H9 (cell line): ENCODE results near the gene ARHGAP10. TPM values are rescaled to one million over a fixed set of nuclear protein-coding genes. Genes with fewer than 3 reads are reported as not detected.

Experiments
- DNase-seq: peaks from one replicate; pipeline ENCODE4 v3.0.0-alpha.2; 2017
- H2AFZ ChIP-seq: one replicate; pipeline ENCODE4 v1.6.1; 2013; ENCODE audit warnings: mild to moderate bottlenecking, low read length, control low read depth, moderate library complexity
- H2AK5ac ChIP-seq: 2 replicates; pipeline ENCODE4 v1.6.1; 2013; ENCODE audit warnings: low read length, control low read depth, mixed read lengths; ENCODE audit not compliant: insufficient read length
- H2BK120ac ChIP-seq: one replicate; pipeline ENCODE4 v1.6.1; 2013; ENCODE audit warnings: low read depth, mild to moderate bottlenecking, low read length, control low read depth, inconsistent platforms; ENCODE audit not compliant: poor library complexity, severe bottlenecking
- H2BK12ac ChIP-seq: 2 replicates; pipeline ENCODE4 v1.6.1; 2013; ENCODE audit warnings: low read length, control low read depth, mixed read lengths, low read depth; ENCODE audit not compliant: insufficient read length
- H2BK15ac ChIP-seq: 2 replicates; pipeline ENCODE4 v1.6.1; 2013; ENCODE audit warnings: low read depth, low read length, control low read depth
- H2BK20ac ChIP-seq: one replicate; pipeline ENCODE4 v1.6.1; 2013; ENCODE audit warnings: low read depth, mild to moderate bottlenecking, low read length, control low read depth, inconsistent platforms; ENCODE audit not compliant: poor library complexity, severe bottlenecking
- H2BK5ac ChIP-seq: 2 replicates; pipeline ENCODE4 v1.6.1; 2013; ENCODE audit warnings: low read length, control low read depth, mixed read lengths; ENCODE audit not compliant: insufficient read length
- H3K14ac ChIP-seq: 2 replicates; pipeline ENCODE4 v1.6.1; 2013; ENCODE audit warnings: low read length, control low read depth; ENCODE audit not compliant: insufficient read depth
- H3K18ac ChIP-seq: 2 replicates; pipeline ENCODE4 v1.6.1; 2013; ENCODE audit warnings: low read depth, mild to moderate bottlenecking, mixed read lengths, low read length, control low read depth; ENCODE audit not compliant: insufficient read length
- H3K23ac ChIP-seq: 2 replicates; pipeline ENCODE4 v1.6.1; 2013; ENCODE audit warnings: low read length, control low read depth, mixed read lengths, low read depth; ENCODE audit not compliant: insufficient read length
- H3K23me2 ChIP-seq: 2 replicates; pipeline ENCODE4 v1.6.1; 2013; ENCODE audit warnings: low read depth, mild to moderate bottlenecking, mixed read lengths, low read length, control low read depth; ENCODE audit not compliant: insufficient read length, poor library complexity, severe bottlenecking
- H3K27ac ChIP-seq: 2 replicates; pipeline ENCODE4 v1.5.1; 2013; ENCODE audit warnings: low read length, control low read depth, mixed read lengths, low read depth; ENCODE audit not compliant: insufficient read length
- H3K27me3 ChIP-seq: 2 replicates; pipeline ENCODE4 v1.6.1; 2013; ENCODE audit warnings: low read length, control low read depth, inconsistent platforms; ENCODE audit not compliant: insufficient read depth
- H3K4ac ChIP-seq: 2 replicates; pipeline ENCODE4 v1.6.1; 2013; ENCODE audit warnings: low read depth, mild to moderate bottlenecking, control low read depth, inconsistent platforms, low read length, moderate library complexity
- H3K4me1 ChIP-seq: 2 replicates; pipeline ENCODE4 v1.6.1; 2013; ENCODE audit warnings: low read length, control low read depth, inconsistent platforms; ENCODE audit not compliant: insufficient read depth
- H3K4me2 ChIP-seq: 2 replicates; pipeline ENCODE4 v1.6.1; 2013; ENCODE audit warnings: low read length, control low read depth, mixed read lengths; ENCODE audit not compliant: insufficient read length, insufficient read depth
- H3K56ac ChIP-seq: 2 replicates; pipeline ENCODE4 v1.6.1; 2013; ENCODE audit warnings: low read depth, mild to moderate bottlenecking, mixed read lengths, low read length, control low read depth; ENCODE audit not compliant: insufficient read length
- H3K79me1 ChIP-seq: 2 replicates; pipeline ENCODE4 v1.6.1; 2013; ENCODE audit warnings: low read depth, mild to moderate bottlenecking, moderate library complexity, low read length, control low read depth, inconsistent platforms; ENCODE audit not compliant: insufficient read depth, poor library complexity, severe bottlenecking
- H3K79me2 ChIP-seq: 2 replicates; pipeline ENCODE4 v1.6.1; 2013; ENCODE audit warnings: low read length, control low read depth, inconsistent platforms; ENCODE audit not compliant: insufficient read depth
- H3K9ac ChIP-seq: 2 replicates; pipeline ENCODE4 v1.6.1; 2013; ENCODE audit warnings: low read length, control low read depth, mixed read lengths; ENCODE audit not compliant: insufficient read length; ENCODE audit errors: extremely low read depth
- H3K9me3 ChIP-seq: one replicate; pipeline ENCODE4 v1.6.1; 2013; ENCODE audit warnings: low read depth, low read length, inconsistent platforms; ENCODE audit not compliant: control insufficient read depth
- H3T11ph ChIP-seq: one replicate; pipeline ENCODE4 v1.6.1; 2013; ENCODE audit warnings: mild to moderate bottlenecking, low read length, control low read depth, inconsistent platforms
- H4K20me1 ChIP-seq: one replicate; pipeline ENCODE4 v1.6.1; 2013; ENCODE audit not compliant: control insufficient read depth, insufficient read length, insufficient read depth
- H4K5ac ChIP-seq: 2 replicates; pipeline ENCODE4 v1.6.1; 2013; ENCODE audit warnings: low read depth, mild to moderate bottlenecking, mixed read lengths, low read length, control low read depth; ENCODE audit not compliant: insufficient read length
- H4K8ac ChIP-seq: replicated peaks from 2 replicates; pipeline ENCODE4 v1.6.1; 2013; ENCODE audit warnings: low read length, control low read depth, mixed read lengths, low read depth; ENCODE audit not compliant: insufficient read length
- H4K91ac ChIP-seq: 2 replicates; pipeline ENCODE4 v1.6.1; 2013; ENCODE audit warnings: low read depth, mild to moderate bottlenecking, moderate library complexity, mixed read lengths, low read length, control low read depth; ENCODE audit not compliant: insufficient read length
- H3K27ac Mint-ChIP-seq, 3 experiments: 2 replicates in 2 of 3; 3 replicates in 1 of 3; pipeline ENCODE4 v1.8.0; 2020 to 2021; ENCODE audit warnings: mixed read lengths in 3 of 3, mild to moderate bottlenecking in 1 of 3, moderate library complexity in 1 of 3
- H3K27me3 Mint-ChIP-seq: 2 replicates; pipeline ENCODE4 v1.8.0; 2021; ENCODE audit warnings: low read depth, mild to moderate bottlenecking, moderate library complexity, mixed read lengths
- H3K36me3 Mint-ChIP-seq, 3 experiments: 2 replicates in 2 of 3; 3 replicates in 1 of 3; pipeline ENCODE4 v1.8.0; 2020 to 2021; ENCODE audit warnings: low read depth in 3 of 3, mixed read lengths in 3 of 3; ENCODE audit not compliant: insufficient read depth in 1 of 3
- H3K4me1 Mint-ChIP-seq, 2 experiments: 2 replicates each; pipeline ENCODE4 v1.8.0; 2020; ENCODE audit warnings: mixed read lengths in 2 of 2
- H3K4me3 Mint-ChIP-seq, 2 experiments: 2 replicates in 1 of 2; 3 replicates in 1 of 2; pipeline ENCODE4 v1.8.0; 2020 to 2021; ENCODE audit warnings: mild to moderate bottlenecking in 2 of 2, mixed read lengths in 2 of 2, moderate library complexity in 1 of 2
- H3K9me3 Mint-ChIP-seq, 2 experiments: 2 replicates in 1 of 2; 3 replicates in 1 of 2; pipeline ENCODE4 v1.8.0; 2020; ENCODE audit warnings: mild to moderate bottlenecking in 2 of 2, mixed read lengths in 2 of 2, moderate library complexity in 1 of 2
- CTCF ChIP-seq: fragments of 200-600 bp; sonication (generic); conservative IDR thresholded peaks from 3 replicates; pipeline ENCODE4 v1.8.0; 2021; ENCODE audit warnings: antibody characterized with exemption, mild to moderate bottlenecking
- WGBS: extraction: QIAGEN DNeasy Blood & Tissue Kit; methylation state at CpG from one replicate; pipeline ENCODE4 v1.1.7; 2013; ENCODE audit warnings: missing lambda C conversion rate, low lambda C conversion rate, mixed read lengths; ENCODE audit not compliant: insufficient read length; ENCODE audit errors: extremely low coverage; 5-methylcytosine and 5-hydroxymethylcytosine counted together
- total RNA-seq: library from RNA; stranded (reverse); gene quantifications from 2 replicates; pipeline ENCODE4 v1.2.1, GENCODE V29; 2021

The ARHGAP10 gene
- total RNA-seq, 1 experiment from 2014 or later, result 7.8 TPM

- Histone ChIP-seq H3K9me3 (no peaks in the 10 kb centered on the region), H2BK20ac (no peak overlapping the region), H3K27ac (no peak overlapping the region), H3K4ac (no peak overlapping the region), H4K8ac (no peak overlapping the region), H3K18ac (no peak overlapping the region), H3K9ac (no peak overlapping the region), H3T11ph (no peak overlapping the region), H3K4me1 (peaks cover 3% of the 10 kb centered on the region; the same call in 1 of the 2 replicates), H4K20me1 (no peaks in the 10 kb centered on the region), H3K79me1 (no peaks in the 10 kb centered on the region), H2AK5ac (no peak overlapping the region), H3K27me3 (no peaks in the 10 kb centered on the region), H2BK15ac (no peak overlapping the region), H3K4me2 (no peak overlapping the region), H3K56ac (no peak overlapping the region), H2BK12ac (no peak overlapping the region), H3K14ac (no peak overlapping the region), H4K91ac (no peak overlapping the region), H3K79me2 (no peaks in the 10 kb centered on the region), H2BK120ac (no peak overlapping the region), H3K23ac (no peak overlapping the region), H2AFZ (no peak overlapping the region), H3K23me2 (no peaks in the 10 kb centered on the region), H4K5ac (no peak overlapping the region), H2BK5ac (no peak overlapping the region)
- Mint-ChIP-seq H3K27me3 (no peaks in the 10 kb centered on the region), H3K27ac (peak overlapping the region in 1 of 3 experiments; percentile 8; a peak in 1 of 7 replicates), H3K4me3 (no peak overlapping the region), H3K36me3 (peaks cover 2 to 13% (median 11%) of the 10 kb centered on the region in 3 experiments; a peak in 6 of 7 replicates), H3K9me3 (peaks cover 2% of the 10 kb centered on the region in 2 experiments; a peak in 4 of 5 replicates), H3K4me1 (peaks cover 33 to 39% of the 10 kb centered on the region in 2 experiments)
- no CpG with 5 or more reads among the region's 5 CpGs for WGBS
- no peak for DNase-seq
- no peak for TF ChIP-seq CTCF
Observed at GRCh38 chr4:147864607-147865006, 132.7 kb downstream of the ARHGAP10 start.
